RKO (cell line): Measurements from ENCODE around the gene HOXB8.

ENCODE experiments used
- DNase-seq: peaks from one replicate; pipeline ENCODE4 v3.0.0-alpha.2; 2016; ENCODE audit warnings: low spot score

HOXB8 gene

GRCh38 chr17:48583708-48584222 lies 31.3 kb downstream of the HOXB8 start:
- DNase-seq: no peak

DNA sequence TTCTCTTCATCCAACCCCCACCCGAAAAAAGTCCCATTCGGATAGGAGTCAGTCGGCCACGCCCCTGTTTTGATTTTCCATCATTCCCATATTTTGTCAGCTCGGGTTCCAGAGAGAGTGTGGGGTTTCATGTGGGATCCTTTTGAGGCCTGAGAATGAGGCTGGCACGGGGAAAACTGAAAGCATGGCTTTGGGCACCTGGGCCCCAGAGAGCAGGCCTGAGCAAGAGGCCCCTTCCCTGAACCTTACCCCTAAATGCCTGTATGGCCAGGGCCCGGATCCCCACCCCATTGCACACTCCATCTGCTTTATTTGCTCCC lies 32.4 kb downstream of the HOXB8 start:
- no peak for DNase-seq

DNA sequence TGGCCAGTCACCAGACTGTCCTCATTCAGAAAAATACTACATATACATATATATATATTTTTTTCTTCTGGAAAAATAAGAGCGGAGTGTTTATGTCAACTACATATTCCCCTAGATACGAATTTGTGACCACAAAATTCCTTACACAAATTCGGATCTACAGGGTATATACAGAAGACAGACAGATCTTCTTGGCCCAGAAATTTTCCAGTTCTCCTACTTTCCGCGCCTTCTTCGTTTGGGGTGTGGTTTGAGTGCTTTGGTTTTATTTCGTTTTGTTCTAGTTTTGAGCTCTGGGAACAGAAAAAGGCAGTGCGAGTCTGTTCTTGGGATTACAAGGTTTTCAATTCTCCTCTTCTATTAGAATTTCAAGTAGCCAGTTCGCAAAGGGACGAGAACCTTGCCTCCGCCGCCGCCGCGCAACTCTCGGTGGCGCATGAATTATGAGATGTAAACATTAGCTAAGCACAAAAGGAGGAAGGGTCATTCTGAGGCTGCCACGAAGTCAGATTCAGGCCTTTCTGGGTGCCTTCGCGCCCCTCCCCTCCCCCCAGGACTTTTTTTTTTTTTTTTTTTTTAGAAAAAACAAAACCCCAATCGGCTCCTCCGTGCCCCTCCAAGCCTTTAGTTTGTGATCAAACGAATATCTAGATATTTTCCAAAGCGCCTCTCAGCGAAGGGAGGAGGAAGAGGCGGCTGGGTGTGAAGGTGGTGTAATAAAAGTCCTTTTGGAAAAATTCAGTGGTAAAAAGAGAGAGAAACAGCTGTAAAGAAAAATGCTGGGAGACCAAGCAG lies 35.1 kb downstream of the HOXB8 start:
- DNase-seq: no peak

GRCh38 chr17:48579471-48579759 lies 35.7 kb downstream of the HOXB8 start:
- DNase-seq: no peak

DNA sequence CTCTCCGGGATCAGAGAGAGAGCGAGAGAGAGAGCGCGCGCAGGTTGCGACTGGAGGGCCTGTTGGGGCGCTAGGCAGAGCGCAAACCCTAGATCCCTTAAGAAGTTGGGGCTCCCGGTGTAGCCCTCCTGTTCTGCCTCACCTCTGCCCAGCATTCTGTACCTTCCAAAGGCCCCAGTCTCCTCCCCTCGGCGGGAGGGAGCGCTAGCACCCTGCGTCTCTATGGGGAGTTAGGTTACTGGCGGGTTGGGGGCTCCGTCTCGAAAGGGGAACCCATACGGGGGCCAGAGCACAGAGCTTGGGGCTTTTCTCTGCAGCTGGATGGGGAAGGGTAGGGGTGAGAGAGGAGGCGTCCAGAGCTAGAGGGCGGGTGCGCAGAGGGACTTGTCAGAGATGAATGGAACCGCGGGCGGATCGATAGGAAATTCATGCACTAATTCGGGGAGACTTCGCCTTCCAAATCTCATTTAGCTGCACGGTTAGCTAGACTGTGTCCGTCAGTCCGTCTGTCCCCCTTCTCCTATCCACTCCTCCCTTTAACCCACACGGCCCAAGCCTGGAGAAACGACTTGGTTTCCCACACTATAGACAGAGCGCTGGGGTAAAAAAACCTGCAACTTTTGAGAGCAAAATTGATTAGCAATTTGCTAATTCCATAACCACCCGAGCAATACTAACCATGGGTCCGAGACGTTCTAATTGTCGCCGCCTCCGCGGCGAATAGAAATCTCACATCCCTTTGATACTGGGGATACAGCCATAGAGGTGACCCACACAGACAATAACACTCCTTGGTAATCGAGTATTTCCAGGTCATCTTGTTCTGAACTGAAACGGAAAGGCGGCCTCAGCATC lies 36.2 kb downstream of the HOXB8 start:
- peak; percentile 55 for DNase-seq

DNA sequence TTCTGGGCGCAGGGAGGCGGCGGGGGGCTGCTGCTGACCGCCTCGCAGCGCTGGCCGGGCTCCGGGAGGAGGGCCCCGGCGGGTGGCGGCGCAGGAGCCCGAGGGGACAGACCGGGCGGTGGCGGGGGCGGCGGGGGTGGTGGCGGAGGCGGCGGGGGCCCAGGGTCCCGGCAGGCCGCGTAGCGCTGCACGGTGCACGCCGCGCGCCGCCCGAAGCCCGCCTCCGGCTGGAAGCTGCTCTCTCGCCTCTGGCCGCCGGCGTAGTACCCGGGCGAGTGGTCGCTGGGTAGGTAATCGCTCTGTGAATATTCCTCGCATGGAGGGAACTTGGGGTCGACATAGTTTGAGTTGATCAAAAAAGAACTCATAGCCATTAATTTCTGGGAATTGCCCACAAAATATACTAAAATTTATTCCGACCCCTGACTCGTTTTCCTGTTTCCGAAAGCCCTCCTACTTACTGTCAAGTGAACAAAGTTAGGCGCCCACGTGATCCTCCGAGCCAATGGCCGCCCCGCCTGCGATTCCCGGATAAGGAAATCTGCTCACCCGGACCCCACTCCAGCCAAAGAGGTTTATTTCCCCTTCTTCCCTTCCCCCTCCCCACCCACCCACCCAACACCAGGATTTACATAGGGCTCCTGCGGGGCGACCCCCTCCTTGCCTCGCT lies 37.0 kb downstream of the HOXB8 start, which contains the start of gene HOXB4:
TSS of gene HOXB4 (minus strand) at position 405 of the 670 bp plus-strand sequence. CDS start at position 374, 31 bp downstream.
- peak; percentile 81 for DNase-seq

- DNase-seq: peak; percentile 33
Observed at GRCh38 chr17:48577330-48577945, 37.7 kb downstream of the HOXB8 start.

DNA sequence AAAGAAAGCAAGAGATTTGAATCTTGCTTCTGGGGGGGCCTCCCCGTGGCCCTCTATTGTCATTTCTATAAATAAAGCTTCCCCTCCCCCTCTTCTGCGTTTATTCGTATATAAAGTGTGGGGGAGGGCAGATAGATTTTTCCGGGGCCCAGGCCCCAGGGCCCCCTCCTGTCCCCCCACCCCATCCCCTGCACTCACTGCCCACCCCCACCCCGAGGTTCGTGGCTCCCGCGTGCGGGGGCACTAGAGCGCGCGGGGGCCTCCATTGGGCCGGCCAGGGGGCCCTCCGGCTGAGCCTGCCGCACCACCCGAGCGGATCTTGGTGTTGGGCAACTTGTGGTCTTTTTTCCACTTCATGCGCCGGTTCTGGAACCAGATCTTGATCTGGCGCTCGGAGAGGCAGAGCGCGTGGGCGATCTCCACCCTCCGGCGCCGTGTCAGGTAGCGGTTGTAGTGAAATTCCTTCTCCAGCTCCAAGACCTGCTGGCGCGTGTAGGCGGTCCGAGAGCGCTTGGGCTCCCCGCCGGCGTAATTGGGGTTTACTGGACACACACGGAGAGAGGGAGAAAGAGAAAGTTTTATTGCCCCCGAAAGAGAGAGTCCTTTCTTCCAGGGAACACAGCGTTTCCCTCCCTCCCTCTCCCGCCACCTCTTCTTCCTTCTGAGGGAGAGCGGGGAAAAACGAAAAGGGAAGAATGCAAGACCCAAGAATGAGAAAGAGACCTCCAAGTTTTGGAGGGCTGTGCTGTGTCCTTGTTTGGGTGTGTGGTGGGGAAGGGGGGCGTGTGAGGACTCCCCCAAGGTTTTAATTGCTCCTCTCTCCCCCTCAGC lies 38.4 kb downstream of the HOXB8 start:
- no peak for DNase-seq

GRCh38 chr17:48575673-48576478 lies 39.2 kb downstream of the HOXB8 start:
- no peak for DNase-seq

DNA sequence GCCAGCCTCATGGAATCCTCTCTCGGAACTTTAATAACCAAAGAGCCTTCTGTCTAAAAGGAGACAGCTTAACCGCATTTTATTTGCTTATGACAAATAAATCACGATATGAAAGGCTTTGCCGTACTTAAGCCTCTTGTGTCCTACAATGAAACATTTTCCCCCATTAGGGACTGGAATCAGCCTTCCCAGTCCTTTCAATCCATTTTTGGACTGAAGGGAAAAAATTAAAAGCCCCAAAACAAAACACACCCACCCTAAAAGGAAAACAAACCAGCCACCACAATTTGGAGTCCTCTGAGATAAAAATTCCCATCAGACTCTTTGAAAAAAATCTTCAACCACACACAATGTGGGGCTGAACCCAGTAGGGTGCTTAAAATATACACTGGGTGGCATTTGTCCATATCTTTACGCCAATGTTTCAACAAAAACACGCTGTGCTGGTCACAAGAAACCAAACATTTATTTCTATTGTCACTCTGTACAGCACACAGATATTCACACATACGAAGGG lies 40.0 kb downstream of the HOXB8 start:
- DNase-seq: no peak

- DNase-seq: no peak
Observed at GRCh38 chr17:48574505-48575065, 40.5 kb downstream of the HOXB8 start.

GRCh38 chr17:48571826-48572417 lies 43.2 kb downstream of the HOXB8 start:
- no peak for DNase-seq

GRCh38 chr17:48571024-48571818 lies 43.9 kb downstream of the HOXB8 start:
- DNase-seq: no peak

DNA sequence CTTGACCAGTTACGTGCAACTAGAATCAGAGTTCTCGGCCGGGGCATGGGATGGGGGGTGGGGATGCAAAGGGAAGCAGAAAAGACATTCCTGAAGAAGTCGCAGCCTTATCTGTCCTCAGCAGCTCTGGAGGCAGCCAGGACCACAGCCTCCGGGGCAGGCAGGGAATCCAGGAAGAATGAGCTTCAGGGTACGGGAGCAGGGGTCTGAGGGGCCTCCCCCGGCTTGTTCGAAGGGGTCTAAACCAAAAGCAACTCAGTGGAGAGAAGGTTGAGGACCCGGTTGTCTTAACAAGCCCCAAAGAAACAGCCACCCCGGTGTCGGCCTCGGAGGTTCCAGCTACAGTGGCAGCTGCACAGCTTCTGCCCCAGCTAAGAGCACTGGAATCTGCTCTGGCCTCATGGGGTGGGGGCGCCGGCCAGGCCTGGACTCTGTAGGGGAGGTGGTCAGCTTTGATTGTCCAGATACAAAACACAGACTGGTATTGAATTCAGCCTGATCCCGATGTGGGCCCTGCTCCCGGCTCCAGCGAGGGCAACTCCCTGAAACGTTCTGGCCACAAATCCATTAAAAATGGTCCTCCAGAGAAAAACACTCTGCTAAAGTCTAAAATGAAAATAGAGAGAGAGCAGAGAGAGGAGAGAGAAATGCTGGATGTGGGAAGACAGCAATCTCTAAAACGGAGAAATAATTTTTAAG lies 44.6 kb downstream of the HOXB8 start:
- DNase-seq: no peak

- DNase-seq: no peak
Observed at GRCh38 chr17:48569674-48570324, 45.3 kb downstream of the HOXB8 start.

DNA sequence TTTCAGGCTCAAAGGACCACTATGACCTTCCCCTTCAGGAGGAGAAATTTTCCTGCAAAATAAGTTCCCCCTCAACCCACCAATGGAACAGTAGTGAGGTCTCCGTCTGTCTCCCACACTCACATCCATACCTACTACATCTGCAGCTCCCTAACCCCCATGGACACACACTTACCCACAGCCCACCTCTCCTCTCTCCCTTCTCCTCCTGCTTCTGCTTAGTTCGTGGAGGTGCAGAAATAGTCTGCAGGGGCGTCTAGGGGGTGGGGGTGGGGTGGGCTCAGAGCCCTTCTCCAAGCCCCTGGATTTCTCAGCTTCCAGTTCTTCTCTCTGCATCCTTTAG lies 45.9 kb downstream of the HOXB8 start:
- no peak for DNase-seq

DNA sequence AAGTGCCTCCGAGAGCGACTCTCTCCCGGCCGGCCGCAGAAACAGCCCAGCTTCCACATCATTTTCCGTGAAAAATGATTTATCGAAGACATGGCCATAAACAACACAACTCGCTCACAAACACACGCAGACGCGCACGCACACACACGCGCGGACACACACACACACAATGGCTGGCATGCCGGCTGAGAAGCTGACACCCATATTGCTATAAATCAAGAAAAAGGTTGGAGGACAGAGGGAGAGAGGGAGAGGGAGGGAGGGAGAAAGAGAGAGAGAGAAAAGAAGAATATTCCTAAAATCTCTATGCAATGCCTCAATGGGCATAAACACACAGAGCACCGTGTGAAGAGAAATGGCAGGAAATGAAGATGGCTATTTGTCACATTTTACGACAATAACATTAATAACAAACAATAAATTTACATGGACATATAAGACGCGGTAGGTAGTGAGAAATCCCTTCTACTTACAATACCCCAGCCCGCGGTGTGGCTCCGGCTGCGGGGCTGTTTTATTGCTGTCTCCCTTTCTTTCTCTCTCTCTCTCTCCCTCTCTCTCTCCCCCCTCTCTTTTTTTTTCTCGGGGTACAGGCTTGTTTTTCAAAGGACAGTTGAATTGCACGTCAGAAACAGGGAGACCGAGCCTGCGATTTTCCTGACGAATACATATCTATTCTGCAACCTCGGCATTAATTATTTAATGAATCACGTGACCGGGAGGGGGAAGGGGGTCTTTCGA lies 46.4 kb downstream of the HOXB8 start:
- DNase-seq: no peak
